GM12878 (cell line): Measurements from ENCODE around the gene ARHGEF7. TPM values are rescaled to one million over a fixed set of nuclear protein-coding genes. Genes with fewer than 3 reads are reported as not detected.

Experiments
- ATF2 ChIP-seq: IDR thresholded peaks from 2 replicates; pipeline ENCODE4 v1.6.1; 2012; ENCODE audit warnings: low read length, inconsistent platforms
- BHLHE40 ChIP-seq, 2 experiments: fragments of 450-650 bp in 1 of 2; IDR thresholded peaks; 2 replicates each; pipeline ENCODE4 v1.6.1; 2011 to 2017; ENCODE audit warnings: low read depth in 2 of 2, borderline replicate concordance in 1 of 2, improper control_type of control experiment in 1 of 2, low read length in 1 of 2, mild to moderate bottlenecking in 1 of 2
- CEBPZ ChIP-seq: fragments of 150-350 bp; IDR thresholded peaks from 2 replicates; pipeline ENCODE4 v1.6.1; 2016; ENCODE audit warnings: low read depth, low read length
- CREM ChIP-seq: IDR thresholded peaks from 2 replicates; pipeline ENCODE4 v1.6.1; 2014; ENCODE audit warnings: antibody characterized with exemption, low read depth
- DPF2 ChIP-seq: fragments of 450-650 bp; IDR thresholded peaks from 2 replicates; pipeline ENCODE4 v1.6.1; 2017; ENCODE audit warnings: mild to moderate bottlenecking
- EZH2 ChIP-seq: IDR thresholded peaks from 2 replicates; pipeline ENCODE4 v1.6.1; 2012; ENCODE audit warnings: low read depth, mild to moderate bottlenecking, control low read depth, inconsistent platforms, low read length, borderline replicate concordance; ENCODE audit not compliant: control insufficient read depth
- IKZF2 ChIP-seq, 2 experiments: fragments of 450-650 bp; IDR thresholded peaks; 2 replicates each; pipeline ENCODE4 v1.6.1; 2017; ENCODE audit warnings: mild to moderate bottlenecking in 2 of 2, moderate library complexity in 2 of 2
- MYC ChIP-seq: IDR thresholded peaks from 2 replicates; pipeline ENCODE4 v1.6.1; 2011; ENCODE audit warnings: mild to moderate bottlenecking, low read length, moderate library complexity, inconsistent platforms; ENCODE audit not compliant: insufficient read depth, insufficient replicate concordance, insufficient read length, severe bottlenecking
- NFYB ChIP-seq: IDR thresholded peaks from 2 replicates; pipeline ENCODE4 v1.6.1; 2011; ENCODE audit warnings: low read depth, mild to moderate bottlenecking, low read length, improper control_type of control experiment, moderate library complexity; ENCODE audit not compliant: insufficient read depth
- PAX5 ChIP-seq: IDR thresholded peaks from 2 replicates; pipeline ENCODE4 v1.6.1; 2011; ENCODE audit warnings: low read depth, low read length, borderline replicate concordance
- PAX8 ChIP-seq: fragments of 450-650 bp; IDR thresholded peaks from 2 replicates; pipeline ENCODE4 v1.6.1; 2017; ENCODE audit warnings: mild to moderate bottlenecking, moderate library complexity
- POU2F2 ChIP-seq: IDR thresholded peaks from 3 replicates; pipeline ENCODE4 v1.6.1; 2011; ENCODE audit warnings: low read depth, mild to moderate bottlenecking, low read length, borderline replicate concordance
- RAD51 ChIP-seq: fragments of 450-650 bp; IDR thresholded peaks from 2 replicates; pipeline ENCODE4 v1.6.1; 2016; ENCODE audit warnings: moderate library complexity, mild to moderate bottlenecking, inconsistent platforms
- RB1 ChIP-seq: fragments of 450-650 bp; formaldehyde crosslinking; IDR thresholded peaks from 2 replicates; pipeline ENCODE4 v1.6.1; 2017; ENCODE audit warnings: mild to moderate bottlenecking, borderline replicate concordance
- RUNX3 ChIP-seq: IDR thresholded peaks from 2 replicates; pipeline ENCODE4 v1.6.1; 2012; ENCODE audit warnings: low read length, inconsistent platforms
- SKIL ChIP-seq: fragments of 450-650 bp; IDR thresholded peaks from 2 replicates; pipeline ENCODE4 v1.6.1; 2017; ENCODE audit warnings: mild to moderate bottlenecking, low read depth, inconsistent platforms; ENCODE audit not compliant: poor library complexity, severe bottlenecking
- SP1 ChIP-seq: IDR thresholded peaks from one replicate; pipeline ENCODE4 v1.6.1; 2011; ENCODE audit warnings: low read depth, low read length
- TAF1 ChIP-seq: IDR thresholded peaks from 2 replicates; pipeline ENCODE4 v1.6.1; 2011; ENCODE audit warnings: mild to moderate bottlenecking, low read depth, low read length, borderline replicate concordance
- polyA plus RNA-seq, 11 experiments: library from polyadenylated mRNA; depleted of rRNA in 4 of 11; unstranded in 6 of 11; stranded (reverse) in 5 of 11; fragments of >200 nt; fragmentation: Nextera tagmentation in 4 of 11; fragmentation: Illumina TruSeq in 1 of 11; extraction: Ambion mirVana in 4 of 11; extraction: Trizol in 1 of 11; gene quantifications; 1 replicate in 1 of 11; 2 replicates in 10 of 11; pipeline versions ENCODE4 v1.2.1 to v1.2.3, GENCODE V29; 2011 to 2016; ENCODE audit warnings: inconsistent platforms in 2 of 11, missing spikeins in 2 of 11, low read depth in 1 of 11
- total RNA-seq, 4 experiments: library from RNA; depleted of rRNA in 3 of 4; stranded (reverse); fragments of >200 nt in 3 of 4; fragmentation: Illumina TruSeq in 1 of 4; extraction: Trizol in 1 of 4; gene quantifications; 2 replicates each; pipeline versions ENCODE4 v1.2.1 to v1.2.3, GENCODE V29; 2013 to 2021

ARHGEF7 gene
- total and polyA plus RNA-seq, 10 of the 15 experiments (the other 5 are each of a cell fraction or from before 2014, with no cell fraction given) = 4.7 to 65.5 (median 36.6) TPM

- TF ChIP-seq PAX5 (peak; percentile 61; the same call in 1 of the 2 replicates), RUNX3 (peak; percentile 28; the same call in 1 of the 2 replicates), BHLHE40 (IDR thresholded peaks at IDR 0.05; ENCODE audit: borderline replicate concordance in 1 of 2, low read depth in 2 of 2, low read length in 1 of 2) (peak; percentile 48 to 57; a peak in 2 of 4 replicates), SKIL (no peak), CEBPZ (no peak), NFYB (no peak), SP1 (no peak), TAF1 (0 out of 2 replicates have a peak, but pooled peaks have one; percentile 11), IKZF2 (IDR thresholded peaks at IDR 0.05) (no peak; a peak in 1 of 4 replicates), MYC (no peak), ATF2 (no peak; the same call in 1 of the 2 replicates), PAX8 (no peak), RB1 (no peak), POU2F2 (no peak), EZH2 (no peak), RAD51 (no peak), CREM (no peak), DPF2 (no peak)
These were observed 50.3 kb downstream of the ARHGEF7 start (continued) for GRCh38 chr13:111165241-111166010.
